GDM1 (cell line): Measurements from ENCODE around the gene BMP6.
A peak's percentile ranks its signal among the peaks of the same experiment; 100 is the strongest.

Source experiments
- DNase-seq: peaks from one replicate; lab custom pipeline; 2025; lab: John Stamatoyannopoulos, UW

BMP6 gene

GRCh38 chr6:7725849-7726415, at the start of gene BMP6:
Gene BMP6, plus strand, starts transcription at chr6:7726099. Its CDS starts 857 bp downstream, at chr6:7726956.
- DNase-seq: peak; percentile 46

- DNase-seq: no peak
Measured at GRCh38 chr6:7677229-7677628, 48.7 kb upstream of the BMP6 start.

- DNase-seq: no peak
Measured at GRCh38 chr6:7680393-7681075, 45.4 kb upstream of the BMP6 start.

GRCh38 chr6:7681449-7681848, 44.5 kb upstream of the BMP6 start:
- DNase-seq: no peak

GRCh38 chr6:7684076-7684475, 41.8 kb upstream of the BMP6 start:
- no peak for DNase-seq

GRCh38 chr6:7684843-7685242, 41.1 kb upstream of the BMP6 start:
- DNase-seq: no peak

GRCh38 chr6:7685276-7685675, 40.6 kb upstream of the BMP6 start:
- no peak for DNase-seq

GRCh38 chr6:7687145-7688111, 38.5 kb upstream of the BMP6 start:
- no peak for DNase-seq

GRCh38 chr6:7691021-7691420, 34.9 kb upstream of the BMP6 start:
- DNase-seq: no peak

- no peak for DNase-seq
Measured at GRCh38 chr6:7691675-7692452, 34.0 kb upstream of the BMP6 start.

GRCh38 chr6:7692453-7692784, 33.5 kb upstream of the BMP6 start:
- no peak for DNase-seq

GRCh38 chr6:7693827-7694226, 32.1 kb upstream of the BMP6 start:
- no peak for DNase-seq

GRCh38 chr6:7696061-7696460, 29.8 kb upstream of the BMP6 start:
- no peak for DNase-seq

GRCh38 chr6:7697432-7697819, 28.5 kb upstream of the BMP6 start:
- DNase-seq: no peak

- DNase-seq: no peak
Measured at GRCh38 chr6:7697820-7698623, 27.9 kb upstream of the BMP6 start.

- no peak for DNase-seq
Measured at GRCh38 chr6:7701212-7701834, 24.6 kb upstream of the BMP6 start.

GRCh38 chr6:7703148-7703680, 22.7 kb upstream of the BMP6 start:
- DNase-seq: no peak

- DNase-seq: no peak
Measured at GRCh38 chr6:7705483-7705882, 20.4 kb upstream of the BMP6 start.

- DNase-seq: no peak
Measured at GRCh38 chr6:7706269-7706668, 19.6 kb upstream of the BMP6 start.

GRCh38 chr6:7707787-7708186, 18.1 kb upstream of the BMP6 start:
- no peak for DNase-seq
